Thoracic aorta (tissue), 2 donors: ENCODE results near the gene CEP20. TPM values are rescaled to one million over a fixed set of nuclear protein-coding genes. Genes with fewer than 3 reads are reported as not detected.

Experiments
- ATAC-seq: fragments of 150-250 bp; one replicate; pipeline ENCODE4 v1.8.0; 2017; ENCODE audit warnings: low read depth; ENCODE audit not compliant: insufficient number of reproducible peaks, low FRiP score
- DNase-seq: peaks from one replicate; pipeline ENCODE4 v3.0.0-alpha.2; 2020; ENCODE audit warnings: low spot score
- H3K27ac ChIP-seq, 2 donors: fragments of 200-600 bp; sonication (generic); 1 replicate in 1 of 2; 2 replicates in 1 of 2; pipeline ENCODE4 v1.5.1; 2016; ENCODE audit warnings: mild to moderate bottlenecking in 2 of 2, moderate library complexity in 2 of 2
- H3K27me3 ChIP-seq: fragments of 200-600 bp; sonication (generic); replicated peaks from 2 replicates; pipeline ENCODE4 v1.6.0; 2016; ENCODE audit warnings: mild to moderate bottlenecking; ENCODE audit not compliant: insufficient read depth
- H3K36me3 ChIP-seq: fragments of 200-600 bp; sonication (generic); one replicate; pipeline ENCODE4 v1.5.1; 2016
- H3K4me1 ChIP-seq, 2 donors: fragments of 200-600 bp; sonication (generic); 1 replicate in 1 of 2; 2 replicates in 1 of 2; pipeline versions ENCODE4 v1.5.1 to v1.6.0; 2016; ENCODE audit warnings: low read depth in 2 of 2, mild to moderate bottlenecking in 1 of 2; ENCODE audit not compliant: control insufficient read depth in 1 of 2
- H3K4me3 ChIP-seq: fragments of 200-600 bp; sonication (generic); 2 replicates; pipeline ENCODE4 v1.5.1; 2016; ENCODE audit warnings: mild to moderate bottlenecking
- H3K9me3 ChIP-seq: fragments of 200-600 bp; sonication (generic); 2 replicates; pipeline ENCODE4 v1.5.1; 2016
- total RNA-seq, 2 donors: library from RNA; depleted of rRNA; stranded (reverse); fragments of >200 nt; gene quantifications; one replicate each; pipeline versions ENCODE4 v1.1.0 to v1.2.3, GENCODE V29; 2016
- TF ChIP-seq, protein P1 (sequence below): fragments of 200-600 bp; sonication (generic); IDR thresholded peaks from one replicate; pipeline ENCODE4 v1.5.1; 2019; ENCODE audit warnings: antibody characterized with exemption

Gene CEP20
- total RNA-seq, 2 donors from 2014 or later, result 14.9 to 29.1 TPM

- no peak overlapping the region for H3K27ac ChIP-seq
- no peaks in the 10 kb centered on the region for H3K27me3 ChIP-seq
- H3K9me3 ChIP-seq, result no peaks in the 10 kb centered on the region
- H3K36me3 ChIP-seq, result peaks cover 17% of the 10 kb centered on the region
- TF ChIP-seq, protein P1, sequence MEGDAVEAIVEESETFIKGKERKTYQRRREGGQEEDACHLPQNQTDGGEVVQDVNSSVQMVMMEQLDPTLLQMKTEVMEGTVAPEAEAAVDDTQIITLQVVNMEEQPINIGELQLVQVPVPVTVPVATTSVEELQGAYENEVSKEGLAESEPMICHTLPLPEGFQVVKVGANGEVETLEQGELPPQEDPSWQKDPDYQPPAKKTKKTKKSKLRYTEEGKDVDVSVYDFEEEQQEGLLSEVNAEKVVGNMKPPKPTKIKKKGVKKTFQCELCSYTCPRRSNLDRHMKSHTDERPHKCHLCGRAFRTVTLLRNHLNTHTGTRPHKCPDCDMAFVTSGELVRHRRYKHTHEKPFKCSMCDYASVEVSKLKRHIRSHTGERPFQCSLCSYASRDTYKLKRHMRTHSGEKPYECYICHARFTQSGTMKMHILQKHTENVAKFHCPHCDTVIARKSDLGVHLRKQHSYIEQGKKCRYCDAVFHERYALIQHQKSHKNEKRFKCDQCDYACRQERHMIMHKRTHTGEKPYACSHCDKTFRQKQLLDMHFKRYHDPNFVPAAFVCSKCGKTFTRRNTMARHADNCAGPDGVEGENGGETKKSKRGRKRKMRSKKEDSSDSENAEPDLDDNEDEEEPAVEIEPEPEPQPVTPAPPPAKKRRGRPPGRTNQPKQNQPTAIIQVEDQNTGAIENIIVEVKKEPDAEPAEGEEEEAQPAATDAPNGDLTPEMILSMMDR, result no peak
- no peak for DNase-seq
- H3K4me3 ChIP-seq, result no peak overlapping the region
- H3K4me1 ChIP-seq, result peaks cover 7 to 8% of the 10 kb centered on the region in 2 donors
- ATAC-seq, result no peak
These were observed 7.7 kb downstream of the CEP20 start for GRCh38 chr16:15880434-15881308.

GRCh38 chr16:15879255-15879811 lies 9.1 kb downstream of the CEP20 start:
- no peaks in the 10 kb centered on the region for H3K27me3 ChIP-seq
- H3K4me3 ChIP-seq, result no peak overlapping the region
- DNase-seq (no peak), ATAC-seq (no peak)
- TF ChIP-seq, protein P1, result no peak
- H3K27ac ChIP-seq, result peak overlapping the region; percentile 38 to 48
- peaks cover 17% of the 10 kb centered on the region for H3K36me3 ChIP-seq
- H3K4me1 ChIP-seq, result peaks cover 11 to 13% of the 10 kb centered on the region in 2 donors
- no peaks in the 10 kb centered on the region for H3K9me3 ChIP-seq

DNA sequence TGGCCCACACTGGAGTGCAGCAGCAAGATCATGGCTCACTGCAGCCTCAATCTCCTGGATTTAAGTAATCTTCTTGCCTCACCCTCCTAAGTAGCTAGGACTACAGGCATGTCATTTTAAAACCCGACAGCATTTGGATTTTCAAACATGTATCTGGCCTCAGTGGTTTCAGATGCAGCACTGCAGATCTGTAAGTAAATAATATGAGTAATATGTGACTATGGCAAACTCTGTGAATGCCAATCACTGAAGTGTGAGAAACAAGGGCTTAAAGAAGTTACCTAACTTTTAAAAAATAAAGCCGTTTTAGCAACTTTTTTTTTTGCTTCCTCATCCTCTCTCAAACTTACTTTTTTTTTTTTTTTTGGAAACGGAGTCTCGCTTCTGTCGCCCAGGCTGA lies 11.9 kb downstream of the CEP20 start:
- peaks cover 3% of the 10 kb centered on the region for H3K36me3 ChIP-seq
- H3K27me3 ChIP-seq, result no peaks in the 10 kb centered on the region
- H3K9me3 ChIP-seq, result no peaks in the 10 kb centered on the region
- DNase-seq (no peak), ATAC-seq (no peak)
- no peak overlapping the region for H3K4me3 ChIP-seq
- H3K4me1 ChIP-seq, result peaks cover 11 to 14% of the 10 kb centered on the region in 2 donors
- H3K27ac ChIP-seq, result no peak overlapping the region
- TF ChIP-seq, protein P1, result no peak

DNA sequence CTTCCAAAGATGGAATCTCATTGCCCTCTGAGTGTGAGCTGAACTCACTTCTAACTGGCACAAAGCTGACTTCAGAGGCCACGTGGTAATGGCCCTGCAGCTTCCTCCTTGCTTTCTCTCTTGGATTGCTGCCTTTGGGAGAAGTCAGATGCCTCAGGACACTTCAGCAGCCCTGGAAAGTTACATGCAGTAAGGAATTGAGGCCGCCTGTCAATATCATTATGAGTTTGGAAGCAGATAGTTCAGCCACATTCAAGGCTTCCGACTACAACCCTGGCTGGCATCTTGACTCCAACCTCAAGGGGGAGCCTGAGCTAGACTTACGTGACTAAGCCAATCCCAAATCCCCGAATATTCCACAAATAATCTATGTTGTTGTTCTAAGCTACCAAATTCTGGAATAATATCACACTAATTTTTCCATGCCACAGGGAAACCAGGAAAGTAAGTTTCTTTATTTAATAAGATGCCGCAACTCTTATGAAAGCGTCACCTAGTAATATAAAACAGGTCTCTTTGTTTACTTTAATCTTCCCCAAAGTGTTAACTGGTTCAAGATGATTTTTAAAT lies 13.6 kb downstream of the CEP20 start:
- Histone ChIP-seq H3K27me3 (no peaks in the 10 kb centered on the region), H3K27ac (peak overlapping the region; percentile 4 to 38), H3K4me3 (peak overlapping the region; percentile 18), H3K36me3 (peaks cover 6% of the 10 kb centered on the region), H3K9me3 (no peaks in the 10 kb centered on the region), H3K4me1 (peaks cover 11 to 14% of the 10 kb centered on the region in 2 donors)
- DNase-seq (no peak), ATAC-seq (peak; percentile 71)
- TF ChIP-seq, protein P1, result peak; percentile 79

DNA sequence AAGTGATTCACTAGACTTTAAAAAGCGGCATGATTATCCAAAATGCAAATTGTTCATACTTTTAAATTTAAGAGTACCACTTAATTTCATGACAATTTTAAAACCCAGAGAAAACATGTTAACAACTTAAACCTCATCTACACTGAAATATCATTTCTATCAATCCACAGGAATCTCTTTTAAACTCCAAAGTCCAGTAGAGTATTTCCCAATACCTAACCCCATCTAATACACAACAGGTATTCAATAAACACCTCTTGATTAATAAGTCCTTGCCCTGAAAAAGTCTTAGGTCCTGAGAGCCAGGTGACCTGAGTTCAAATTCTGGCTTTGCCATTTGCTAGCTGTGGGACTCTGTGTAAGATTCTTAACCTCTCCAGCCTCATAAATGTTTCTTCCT lies 14.7 kb downstream of the CEP20 start:
- TF ChIP-seq, protein P1, result no peak
- H3K9me3 ChIP-seq, result no peaks in the 10 kb centered on the region
- peaks cover 6% of the 10 kb centered on the region for H3K36me3 ChIP-seq
- no peak overlapping the region for H3K4me3 ChIP-seq
- no peaks in the 10 kb centered on the region for H3K27me3 ChIP-seq
- H3K4me1 ChIP-seq, result peaks cover 4 to 8% of the 10 kb centered on the region in 2 donors
- DNase-seq (no peak), ATAC-seq (no peak)
- no peak overlapping the region for H3K27ac ChIP-seq
